MM.1S (cell line): ENCODE results near the gene PARP12.
A peak's percentile ranks its signal among the peaks of the same experiment; 100 is the strongest.

ENCODE experiments used
- DNase-seq: peaks from one replicate; pipeline ENCODE4 v3.0.0-alpha.2; 2015
- H2AFZ ChIP-seq: fragments of 300-600 bp; sonication (generic); 2 replicates; pipeline ENCODE4 v1.6.0; 2016; ENCODE audit warnings: antibody characterized with exemption, low read length
- H3F3A ChIP-seq: fragments of 300-600 bp; sonication (generic); 2 replicates; pipeline ENCODE4 v1.6.1; 2016; ENCODE audit warnings: mild to moderate bottlenecking, antibody characterized with exemption, low read length, moderate library complexity, mixed read lengths; ENCODE audit not compliant: insufficient read depth
- H3K27ac ChIP-seq: fragments of 300-600 bp; sonication (generic); 2 replicates; pipeline ENCODE4 v1.5.1; 2016; ENCODE audit warnings: mild to moderate bottlenecking, low read length
- H3K27me3 ChIP-seq: fragments of 300-600 bp; sonication (generic); replicated peaks from 2 replicates; pipeline ENCODE4 v1.6.0; 2016; ENCODE audit warnings: low read length; ENCODE audit not compliant: insufficient read depth
- H3K36me3 ChIP-seq: fragments of 300-600 bp; sonication (generic); replicated peaks from 2 replicates; pipeline ENCODE4 v1.6.1; 2016; ENCODE audit warnings: mild to moderate bottlenecking, low read length, mixed read lengths; ENCODE audit not compliant: insufficient read depth
- H3K4me1 ChIP-seq: fragments of 300-600 bp; sonication (generic); 2 replicates; pipeline ENCODE4 v1.6.1; 2016; ENCODE audit warnings: low read length, mixed read lengths
- H3K4me2 ChIP-seq: fragments of 300-600 bp; sonication (generic); 2 replicates; pipeline ENCODE4 v1.6.0; 2016; ENCODE audit warnings: low read depth, low read length
- H3K4me3 ChIP-seq: fragments of 300-600 bp; sonication (generic); 2 replicates; pipeline ENCODE4 v1.5.1; 2016; ENCODE audit warnings: low read length, mixed read lengths
- H3K79me2 ChIP-seq: fragments of 300-600 bp; sonication (generic); 2 replicates; pipeline ENCODE4 v1.6.1; 2016; ENCODE audit warnings: mixed run types, low read length, mixed read lengths
- H3K9ac ChIP-seq: fragments of 300-600 bp; sonication (generic); 2 replicates; pipeline ENCODE4 v1.6.1; 2016; ENCODE audit warnings: low read length, mixed read lengths
- H3K9me2 ChIP-seq: fragments of 300-600 bp; sonication (generic); replicated peaks from 2 replicates; pipeline ENCODE4 v1.6.1; 2016; ENCODE audit warnings: mild to moderate bottlenecking, low read length, mixed read lengths; ENCODE audit not compliant: insufficient read depth
- H3K9me3 ChIP-seq: fragments of 300-600 bp; sonication (generic); replicated peaks from 2 replicates; pipeline ENCODE4 v1.6.1; 2016; ENCODE audit warnings: mild to moderate bottlenecking, low read length, mixed read lengths; ENCODE audit not compliant: insufficient read depth
- H4K20me1 ChIP-seq: fragments of 300-600 bp; sonication (generic); 2 replicates; pipeline ENCODE4 v1.6.1; 2016; ENCODE audit warnings: mild to moderate bottlenecking, low read length, moderate library complexity, mixed read lengths; ENCODE audit not compliant: insufficient read depth
- CTCF ChIP-seq: fragments of 300-600 bp; sonication (generic); IDR thresholded peaks from 2 replicates; pipeline ENCODE4 v1.5.1; 2016; ENCODE audit warnings: antibody characterized with exemption, low read length, mixed read lengths
- EZH2 ChIP-seq: fragments of 300-600 bp; sonication (generic); optimal IDR thresholded peaks from 2 replicates; pipeline ENCODE3; 2017; ENCODE audit warnings: low read depth, mild to moderate bottlenecking, antibody characterized with exemption, low read length, mixed read lengths
- EZH2phosphoT487 ChIP-seq: fragments of 300-600 bp; sonication (generic); IDR thresholded peaks from 2 replicates; pipeline ENCODE4 v1.6.1; 2018; ENCODE audit warnings: antibody characterized with exemption, low read length

PARP12 gene

DNA sequence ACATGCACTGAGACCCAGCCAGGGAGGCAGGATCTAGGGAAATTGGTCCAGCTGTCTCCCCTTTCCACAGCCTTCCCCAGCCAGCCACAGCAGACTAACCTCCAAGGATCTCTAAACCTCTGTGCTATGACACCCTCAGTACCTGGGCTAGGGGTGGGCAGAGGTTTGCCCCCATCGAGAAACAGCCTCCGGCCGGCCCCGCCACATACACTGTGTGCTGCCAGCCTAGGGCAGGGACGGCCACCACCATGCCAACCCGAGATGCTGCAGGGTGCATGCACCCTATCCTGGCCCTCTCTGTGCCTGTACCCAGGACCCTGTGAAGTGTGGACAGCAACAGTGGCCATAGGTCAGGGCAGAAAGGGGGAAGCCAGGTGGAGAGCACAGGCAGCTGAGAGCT, 58.1 kb downstream of the PARP12 start:
- H3K27me3 ChIP-seq = no peaks in the 10 kb centered on the region
- H3K9me2 ChIP-seq = no peaks in the 10 kb centered on the region
- peak overlapping the region; percentile 5; the same call in 1 of the 2 replicates for H2AFZ ChIP-seq
- H3K27ac ChIP-seq = no peak overlapping the region
- no peak overlapping the region for H3K4me3 ChIP-seq
- H3K36me3 ChIP-seq = no peaks in the 10 kb centered on the region
- no peak overlapping the region for H3K4me2 ChIP-seq
- TF ChIP-seq CTCF (no peak), EZH2phosphoT487 (no peak), EZH2 (no peak)
- no peaks in the 10 kb centered on the region for H3F3A ChIP-seq
- no peaks in the 10 kb centered on the region for H4K20me1 ChIP-seq
- H3K9ac ChIP-seq = no peak overlapping the region
- DNase-seq = no peak
- no peaks in the 10 kb centered on the region for H3K4me1 ChIP-seq
- H3K9me3 ChIP-seq = no peaks in the 10 kb centered on the region
- H3K79me2 ChIP-seq = no peaks in the 10 kb centered on the region

- H3K36me3 ChIP-seq = no peaks in the 10 kb centered on the region
- no peak overlapping the region for H3K27ac ChIP-seq
- H3K79me2 ChIP-seq = no peaks in the 10 kb centered on the region
- no peak overlapping the region for H3K4me2 ChIP-seq
- peak; percentile 82 for DNase-seq
- H2AFZ ChIP-seq = no peak overlapping the region
- H4K20me1 ChIP-seq = no peaks in the 10 kb centered on the region
- no peak for TF ChIP-seq EZH2phosphoT487
- TF ChIP-seq EZH2 = no peak
- TF ChIP-seq CTCF = peak; percentile 91
- H3K4me1 ChIP-seq = no peaks in the 10 kb centered on the region
- H3K9me2 ChIP-seq = no peaks in the 10 kb centered on the region
- H3K9ac ChIP-seq = no peak overlapping the region
- no peaks in the 10 kb centered on the region for H3K9me3 ChIP-seq
- no peaks in the 10 kb centered on the region for H3K27me3 ChIP-seq
- H3K4me3 ChIP-seq = no peak overlapping the region
- H3F3A ChIP-seq = no peaks in the 10 kb centered on the region
These were observed 58.8 kb downstream of the PARP12 start for GRCh38 chr7:140003913-140004382.

DNA sequence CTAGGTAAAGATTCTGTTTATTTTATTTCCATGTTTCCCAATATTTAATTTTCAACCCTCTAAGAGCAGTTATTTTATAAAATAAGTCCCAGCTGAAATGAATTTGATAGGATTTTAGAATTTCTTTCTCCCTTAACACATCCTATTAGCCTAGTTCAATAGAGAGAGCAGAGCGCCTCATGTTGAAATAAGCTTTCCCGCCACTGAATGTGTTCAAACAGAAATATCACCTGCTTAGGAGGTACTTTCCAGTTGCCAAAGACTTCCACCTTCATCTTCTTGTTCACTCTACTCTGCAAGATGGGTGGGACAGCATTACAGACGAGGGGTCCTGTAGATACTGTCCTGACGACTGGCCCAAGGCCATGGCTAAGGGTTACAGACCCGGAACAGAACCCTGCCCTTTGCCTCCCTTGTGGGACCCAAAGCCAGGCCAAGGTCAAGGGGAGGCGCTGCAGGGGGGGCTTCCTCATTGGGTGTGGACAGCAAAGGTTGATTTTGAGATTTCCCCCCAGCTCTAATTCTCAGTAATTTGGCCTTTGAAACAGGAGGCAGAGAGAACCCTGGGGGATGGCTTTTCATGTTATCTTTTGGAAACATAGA, 62.0 kb downstream of the PARP12 start:
- Histone ChIP-seq H3K9me2 (no peaks in the 10 kb centered on the region), H3K4me2 (no peak overlapping the region), H3K9me3 (no peaks in the 10 kb centered on the region), H2AFZ (no peak overlapping the region), H3K4me3 (no peak overlapping the region), H3K27me3 (no peaks in the 10 kb centered on the region), H3K36me3 (no peaks in the 10 kb centered on the region), H3K4me1 (no peaks in the 10 kb centered on the region), H3K27ac (no peak overlapping the region), H3K79me2 (no peaks in the 10 kb centered on the region), H3K9ac (no peak overlapping the region), H3F3A (no peaks in the 10 kb centered on the region), H4K20me1 (no peaks in the 10 kb centered on the region)
- TF ChIP-seq CTCF (no peak), EZH2phosphoT487 (no peak), EZH2 (no peak)
- no peak for DNase-seq
